ENCODE data around the gene MRPS34.

DNA sequence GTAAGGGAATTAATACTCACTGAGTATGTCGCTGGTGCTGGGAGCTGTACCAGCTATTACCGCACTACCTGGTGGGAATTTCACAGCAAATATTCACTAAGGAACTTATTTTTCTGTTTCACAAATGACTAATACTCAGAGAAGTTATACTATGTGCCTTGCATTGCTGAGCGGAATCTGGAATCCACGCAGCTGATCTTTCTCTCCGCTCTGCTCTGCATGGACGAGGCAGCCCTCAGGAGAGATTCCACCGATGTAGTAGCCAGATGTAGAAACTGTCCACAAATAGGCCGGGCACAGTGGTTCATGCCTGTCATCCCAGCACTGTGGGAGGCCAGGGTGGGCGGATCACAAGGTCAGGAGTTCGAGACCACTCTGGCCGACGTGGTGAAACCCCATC lies 18.7 kb downstream of the MRPS34 start:
- TF ChIP-seq, protein P1, sequence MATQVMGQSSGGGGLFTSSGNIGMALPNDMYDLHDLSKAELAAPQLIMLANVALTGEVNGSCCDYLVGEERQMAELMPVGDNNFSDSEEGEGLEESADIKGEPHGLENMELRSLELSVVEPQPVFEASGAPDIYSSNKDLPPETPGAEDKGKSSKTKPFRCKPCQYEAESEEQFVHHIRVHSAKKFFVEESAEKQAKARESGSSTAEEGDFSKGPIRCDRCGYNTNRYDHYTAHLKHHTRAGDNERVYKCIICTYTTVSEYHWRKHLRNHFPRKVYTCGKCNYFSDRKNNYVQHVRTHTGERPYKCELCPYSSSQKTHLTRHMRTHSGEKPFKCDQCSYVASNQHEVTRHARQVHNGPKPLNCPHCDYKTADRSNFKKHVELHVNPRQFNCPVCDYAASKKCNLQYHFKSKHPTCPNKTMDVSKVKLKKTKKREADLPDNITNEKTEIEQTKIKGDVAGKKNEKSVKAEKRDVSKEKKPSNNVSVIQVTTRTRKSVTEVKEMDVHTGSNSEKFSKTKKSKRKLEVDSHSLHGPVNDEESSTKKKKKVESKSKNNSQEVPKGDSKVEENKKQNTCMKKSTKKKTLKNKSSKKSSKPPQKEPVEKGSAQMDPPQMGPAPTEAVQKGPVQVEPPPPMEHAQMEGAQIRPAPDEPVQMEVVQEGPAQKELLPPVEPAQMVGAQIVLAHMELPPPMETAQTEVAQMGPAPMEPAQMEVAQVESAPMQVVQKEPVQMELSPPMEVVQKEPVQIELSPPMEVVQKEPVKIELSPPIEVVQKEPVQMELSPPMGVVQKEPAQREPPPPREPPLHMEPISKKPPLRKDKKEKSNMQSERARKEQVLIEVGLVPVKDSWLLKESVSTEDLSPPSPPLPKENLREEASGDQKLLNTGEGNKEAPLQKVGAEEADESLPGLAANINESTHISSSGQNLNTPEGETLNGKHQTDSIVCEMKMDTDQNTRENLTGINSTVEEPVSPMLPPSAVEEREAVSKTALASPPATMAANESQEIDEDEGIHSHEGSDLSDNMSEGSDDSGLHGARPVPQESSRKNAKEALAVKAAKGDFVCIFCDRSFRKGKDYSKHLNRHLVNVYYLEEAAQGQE (IDR thresholded peaks at IDR 0.05; ENCODE audit: insufficient read depth in 1 of 2, low read depth in 2 of 2, low read length in 2 of 2) = no peak
- TF ChIP-seq SIN3A (IDR thresholded peaks at IDR 0.05; ENCODE audit: borderline replicate concordance, insufficient read depth, low read length) (no peak), POLR2AphosphoS5 (IDR thresholded peaks at IDR 0.05; ENCODE audit: low read depth, low read length) (no peak), TAF1 (IDR thresholded peaks at IDR 0.05; ENCODE audit: borderline replicate concordance, insufficient read depth, low read length) (no peak), FOXP2 (optimal IDR thresholded peaks at IDR 0.05; ENCODE audit: borderline replicate concordance, extremely low read depth, extremely low read length, insufficient read depth) (no peak)
